Activated B cell treated with CpG ODN at 0.5 μM for 24 hours (primary cell): ENCODE results near the gene ARHGAP36. TPM values are rescaled to one million over a fixed set of nuclear protein-coding genes. Genes with fewer than 3 reads are reported as not detected.

Experiments used
- ATAC-seq: fragments of 200-7000 bp; cut with Tn5 transposase; one replicate; pipeline ENCODE4 v1.10.0; 2021; ENCODE audit warnings: low read depth, mild to moderate bottlenecking, moderate library complexity
- CTCF ChIA-PET: fragments of 350-600 bp; sonication (Branson Sonifier 250); formaldehyde crosslinking; loops from one replicate; lab custom pipeline; 2021; ENCODE audit warnings: antibody characterized with exemption; lab: Charles Lee
- POLR2A ChIA-PET: fragments of 350-600 bp; sonication (Branson Sonifier 250); formaldehyde crosslinking; loops from one replicate; lab custom pipeline; 2021; ENCODE audit warnings: antibody characterized with exemption; lab: Charles Lee
- DNase-seq: peaks from one replicate; pipeline ENCODE4 v3.0.0; 2022
- H3K27ac Mint-ChIP-seq: one replicate; pipeline ENCODE4 v1.8.0; 2020; ENCODE audit warnings: mixed read lengths
- H3K27me3 Mint-ChIP-seq: one replicate; pipeline ENCODE4 v1.8.0; 2021; ENCODE audit warnings: mixed read lengths
- H3K36me3 Mint-ChIP-seq: one replicate; pipeline ENCODE4 v1.8.0; 2021; ENCODE audit warnings: low read depth, mixed read lengths
- H3K4me1 Mint-ChIP-seq: one replicate; pipeline ENCODE4 v1.8.0; 2021; ENCODE audit warnings: mixed read lengths
- H3K4me3 Mint-ChIP-seq: one replicate; pipeline ENCODE4 v1.8.0; 2020; ENCODE audit warnings: mild to moderate bottlenecking, mixed read lengths
- H3K9me3 Mint-ChIP-seq: one replicate; pipeline ENCODE4 v1.8.0; 2020; ENCODE audit warnings: mixed read lengths
- intact Hi-C: fragments of 100-400 bp; cut with micrococcal nuclease; formaldehyde crosslinking; loops from one replicate; pipeline ENCODE4 v1.15.1; 2024
- total RNA-seq: library from RNA; stranded (reverse); gene quantifications from 2 replicates; pipeline ENCODE4 v1.2.3, GENCODE V29; 2022
- TF ChIP-seq, protein P1 (sequence below): fragments of 200-600 bp; IDR thresholded peaks from one replicate; pipeline ENCODE4 v1.8.0; 2022; ENCODE audit warnings: antibody characterized with exemption, mild to moderate bottlenecking

ARHGAP36 gene
- total RNA-seq, 1 donor from 2014 or later = not detected

DNA sequence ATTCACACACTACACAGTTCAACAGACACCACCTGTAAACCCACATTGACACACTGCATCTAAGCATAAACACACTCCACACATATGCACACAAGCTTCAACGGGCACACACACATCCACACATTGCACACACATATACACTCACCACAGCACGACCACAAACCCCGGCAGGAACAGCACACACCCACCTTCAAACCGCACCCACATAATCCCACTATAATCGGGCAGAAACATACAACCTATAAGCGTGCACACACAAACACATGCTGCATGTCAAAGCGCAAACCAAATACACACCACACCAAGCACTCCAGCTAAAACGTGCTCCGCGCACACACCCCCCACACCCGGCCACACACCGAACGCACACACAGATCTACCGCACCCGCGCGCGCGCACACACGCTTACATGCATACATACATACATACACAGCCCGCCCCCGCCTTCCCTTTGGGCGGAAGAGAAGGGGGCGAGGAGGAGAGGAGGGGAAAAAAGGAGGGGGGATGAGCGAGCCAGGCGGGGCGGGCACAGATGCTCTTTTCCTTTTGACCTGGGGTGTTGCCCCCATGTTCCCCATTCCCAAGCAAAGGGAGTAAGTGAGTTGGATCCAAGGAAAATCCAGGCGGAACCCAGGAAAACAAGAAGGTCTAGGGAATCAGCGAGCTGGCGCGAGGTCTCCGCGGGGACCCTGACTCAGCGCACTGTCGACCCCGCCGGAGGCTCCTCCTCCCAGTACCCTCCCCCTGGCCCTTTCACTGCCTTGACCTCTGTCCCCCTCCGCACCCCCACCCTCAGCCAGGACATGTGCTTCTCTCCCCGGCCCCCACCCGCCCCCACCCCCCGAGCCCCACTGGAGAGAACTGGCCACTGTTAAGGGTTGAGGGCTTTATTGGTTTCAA is 9.9 kb downstream of the ARHGAP36 start:
- Mint-ChIP-seq H3K27ac (no peak overlapping the region), H3K4me3 (no peak overlapping the region), H3K4me1 (no peaks in the 10 kb centered on the region), H3K9me3 (no peaks in the 10 kb centered on the region), H3K36me3 (no peaks in the 10 kb centered on the region), H3K27me3 (peaks cover 16% of the 10 kb centered on the region)
- no peak for ATAC-seq
- intact Hi-C loops = no loop called here
- ChIA-PET POLR2A (no interaction called here), CTCF (no interaction called here)
- DNase-seq = no peak
- TF ChIP-seq, protein P1, sequence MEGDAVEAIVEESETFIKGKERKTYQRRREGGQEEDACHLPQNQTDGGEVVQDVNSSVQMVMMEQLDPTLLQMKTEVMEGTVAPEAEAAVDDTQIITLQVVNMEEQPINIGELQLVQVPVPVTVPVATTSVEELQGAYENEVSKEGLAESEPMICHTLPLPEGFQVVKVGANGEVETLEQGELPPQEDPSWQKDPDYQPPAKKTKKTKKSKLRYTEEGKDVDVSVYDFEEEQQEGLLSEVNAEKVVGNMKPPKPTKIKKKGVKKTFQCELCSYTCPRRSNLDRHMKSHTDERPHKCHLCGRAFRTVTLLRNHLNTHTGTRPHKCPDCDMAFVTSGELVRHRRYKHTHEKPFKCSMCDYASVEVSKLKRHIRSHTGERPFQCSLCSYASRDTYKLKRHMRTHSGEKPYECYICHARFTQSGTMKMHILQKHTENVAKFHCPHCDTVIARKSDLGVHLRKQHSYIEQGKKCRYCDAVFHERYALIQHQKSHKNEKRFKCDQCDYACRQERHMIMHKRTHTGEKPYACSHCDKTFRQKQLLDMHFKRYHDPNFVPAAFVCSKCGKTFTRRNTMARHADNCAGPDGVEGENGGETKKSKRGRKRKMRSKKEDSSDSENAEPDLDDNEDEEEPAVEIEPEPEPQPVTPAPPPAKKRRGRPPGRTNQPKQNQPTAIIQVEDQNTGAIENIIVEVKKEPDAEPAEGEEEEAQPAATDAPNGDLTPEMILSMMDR = no peak

DNA sequence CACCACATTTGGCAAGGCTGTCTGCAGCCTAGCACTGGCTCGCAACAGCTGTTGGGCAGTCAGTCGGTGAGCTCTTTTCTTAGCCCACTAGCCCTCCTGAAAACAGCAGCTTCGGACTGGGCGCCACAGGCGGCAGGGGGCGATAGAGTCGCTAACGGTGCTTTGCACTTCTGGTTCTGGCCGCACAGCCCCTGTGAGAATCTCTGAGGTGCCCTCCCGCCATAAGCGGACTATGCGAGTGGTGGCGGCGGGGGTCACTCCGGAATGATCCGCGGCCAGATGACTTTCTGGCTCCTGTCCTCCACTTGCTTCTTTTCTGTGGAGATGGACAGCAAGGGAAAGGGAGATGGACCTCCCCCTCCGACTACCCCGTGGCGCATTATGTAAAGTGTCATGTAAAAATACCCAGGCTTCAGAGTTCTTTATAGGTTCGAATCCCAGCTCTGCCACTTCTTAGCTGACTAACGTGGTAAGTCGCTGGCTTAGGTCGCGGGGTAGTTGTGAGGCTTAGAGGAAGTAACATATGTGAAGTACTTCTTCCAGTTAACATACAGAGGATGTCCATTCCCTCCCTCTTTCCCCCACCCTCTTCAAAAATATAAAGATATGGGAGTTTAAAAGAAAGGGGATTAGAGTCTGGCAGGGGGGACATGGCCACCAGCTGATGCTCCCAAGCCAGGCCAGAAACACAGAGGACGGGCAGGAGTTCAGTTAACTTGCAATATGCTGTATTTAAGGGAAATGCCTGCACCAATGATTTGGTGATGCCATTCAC is 11.0 kb downstream of the ARHGAP36 start:
- Mint-ChIP-seq H3K27me3 (peaks cover 11% of the 10 kb centered on the region), H3K9me3 (no peaks in the 10 kb centered on the region), H3K4me3 (no peak overlapping the region), H3K27ac (no peak overlapping the region), H3K36me3 (no peaks in the 10 kb centered on the region), H3K4me1 (no peaks in the 10 kb centered on the region)
- ATAC-seq (no peak), DNase-seq (no peak)
- ChIA-PET POLR2A (no interaction called here), CTCF (no interaction called here)
- intact Hi-C loops = no loop called here
- TF ChIP-seq, protein P1 = no peak

DNA sequence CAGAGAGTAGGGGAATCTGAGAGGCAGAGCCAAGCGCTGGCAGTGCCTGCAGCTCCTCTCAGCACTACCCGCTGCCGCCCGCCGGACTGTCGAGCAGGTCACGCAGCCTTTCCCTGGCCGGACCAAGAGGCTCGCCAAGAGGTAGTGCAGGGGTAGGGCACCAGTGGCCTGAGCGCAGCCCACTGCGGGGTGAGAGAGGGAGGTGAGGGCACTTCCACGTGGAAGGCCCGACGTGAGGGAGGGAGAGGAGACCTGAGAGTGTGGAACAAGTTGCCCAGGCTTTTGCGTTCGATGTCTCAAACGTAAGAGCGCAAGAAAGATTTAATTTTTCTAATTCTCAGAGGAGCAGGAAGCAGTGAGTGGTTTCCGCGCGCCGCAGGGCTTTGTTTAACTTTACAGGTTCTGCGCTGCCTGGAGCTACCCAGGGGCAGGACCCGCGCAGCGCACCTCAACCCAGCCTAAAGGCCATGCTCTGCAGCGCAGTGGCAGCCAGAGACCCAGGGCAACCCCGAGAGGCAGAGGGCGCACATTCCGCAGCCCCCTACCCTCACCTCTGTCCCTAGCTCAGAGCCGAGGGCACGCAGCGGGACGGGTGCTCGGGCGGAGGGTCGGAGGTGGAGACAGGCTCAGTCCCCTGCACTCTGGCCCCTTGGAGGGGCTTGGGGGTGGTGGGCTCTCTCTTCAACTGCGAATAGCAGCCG is 14.9 kb downstream of the ARHGAP36 start:
- DNase-seq = no peak
- Mint-ChIP-seq H3K9me3 (no peaks in the 10 kb centered on the region), H3K4me3 (no peak overlapping the region), H3K4me1 (no peaks in the 10 kb centered on the region), H3K36me3 (no peaks in the 10 kb centered on the region), H3K27ac (no peak overlapping the region), H3K27me3 (peaks cover 9% of the 10 kb centered on the region)
- POLR2A ChIA-PET = no interaction called here
- no peak for ATAC-seq
- intact Hi-C loops = no loop called here
- CTCF ChIA-PET = no interaction called here
- TF ChIP-seq, protein P1 = no peak

DNA sequence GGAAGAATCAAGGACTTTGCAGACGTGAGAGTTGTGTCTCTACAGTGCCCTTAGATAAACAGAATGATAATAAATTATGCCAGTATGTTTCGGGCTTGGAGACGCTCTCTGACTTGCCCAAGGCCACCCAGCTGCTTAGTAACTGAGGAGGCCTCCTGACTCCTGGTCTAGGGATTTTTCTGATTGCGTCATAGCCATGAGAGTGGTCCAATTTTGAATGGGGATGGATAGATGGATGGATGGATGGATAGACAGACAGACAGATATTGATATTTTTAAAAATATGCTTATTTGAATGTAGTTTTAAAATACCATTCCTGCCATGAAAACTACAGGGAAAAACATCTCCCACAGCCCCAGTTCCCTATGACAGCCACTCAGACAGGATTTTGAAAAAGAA is 15.5 kb downstream of the ARHGAP36 start:
- TF ChIP-seq, protein P1 = no peak
- ChIA-PET CTCF (no interaction called here), POLR2A (no interaction called here)
- intact Hi-C loops = no loop called here
- no peaks in the 10 kb centered on the region for H3K36me3 Mint-ChIP-seq
- DNase-seq (no peak), ATAC-seq (no peak)
- no peak overlapping the region for H3K4me3 Mint-ChIP-seq
- no peaks in the 10 kb centered on the region for H3K4me1 Mint-ChIP-seq
- no peak overlapping the region for H3K27ac Mint-ChIP-seq
- no peaks in the 10 kb centered on the region for H3K9me3 Mint-ChIP-seq
- peaks cover 10% of the 10 kb centered on the region for H3K27me3 Mint-ChIP-seq
